Left ventricle myocardium superior (tissue), 1 donor: Measurements from ENCODE around the gene RMP24. TPM values are rescaled to one million over a fixed set of nuclear protein-coding genes. Genes with fewer than 3 reads are reported as not detected.
"Not testable (repeated sequence)": the region's sequence is repeated elsewhere in the genome, so short reads cannot be mapped to it uniquely, and the experiment has no call there.

Experiments
- ATAC-seq: fragments of 200-7000 bp; cut with Tn5 transposase; one replicate; pipeline ENCODE4 v1.9.1; 2020; ENCODE audit warnings: mild to moderate bottlenecking, moderate library complexity
- DNase-seq: peaks from one replicate; pipeline ENCODE4 v3.0.0-alpha.2; 2020
- intact Hi-C: fragments of 100-400 bp; cut with micrococcal nuclease; formaldehyde crosslinking; loops from one replicate; pipeline ENCODE4 v1.11.0; 2022
- microRNA-seq: library from miRNA; unstranded; fragments of <30 nt; microRNA quantifications from one replicate; pipeline ENCODE4 v1.2.0, GENCODE V29; 2020; ENCODE audit warnings: borderline number of aligned reads
- total RNA-seq: library from RNA; stranded (reverse); fragmentation: NEBNext Ultra II Directional; extraction: Animal tissue kit (Norgen Biotek cat#: 25700); gene quantifications from one replicate; pipeline ENCODE4 v1.2.1, GENCODE V29; 2021
- donor health status: DM: no; HTN: yes; CAD: no; lungs with severe emphysema.

Gene RMP24

DNA sequence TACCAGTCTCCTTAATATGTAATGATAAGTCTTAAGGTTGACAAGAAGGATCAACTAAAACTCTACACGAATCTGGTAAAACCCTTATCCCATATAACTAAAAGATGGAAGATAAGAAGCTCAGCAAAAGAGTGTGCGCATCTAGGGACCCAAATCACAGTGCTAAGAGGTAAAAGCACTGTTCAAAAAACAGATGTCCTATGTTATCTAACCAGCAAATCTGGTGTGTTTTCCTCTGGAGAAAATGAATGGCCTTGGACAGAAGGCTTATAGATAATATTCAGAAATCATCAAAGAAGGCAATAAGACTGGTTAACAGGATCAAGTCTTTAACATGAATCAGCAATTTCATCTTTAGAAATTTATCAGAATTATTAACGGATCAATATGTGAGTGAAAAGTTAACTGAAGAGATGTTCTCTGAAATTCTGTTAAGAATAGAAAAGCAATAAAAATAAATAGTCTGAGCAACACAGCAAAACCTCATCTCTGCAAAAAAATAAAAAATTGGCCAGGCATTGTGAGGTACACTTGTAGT, 47.8 kb downstream of the RMP24 start:
- DNase-seq (no peak), ATAC-seq (no peak)
- intact Hi-C loops, result no loop called here

DNA sequence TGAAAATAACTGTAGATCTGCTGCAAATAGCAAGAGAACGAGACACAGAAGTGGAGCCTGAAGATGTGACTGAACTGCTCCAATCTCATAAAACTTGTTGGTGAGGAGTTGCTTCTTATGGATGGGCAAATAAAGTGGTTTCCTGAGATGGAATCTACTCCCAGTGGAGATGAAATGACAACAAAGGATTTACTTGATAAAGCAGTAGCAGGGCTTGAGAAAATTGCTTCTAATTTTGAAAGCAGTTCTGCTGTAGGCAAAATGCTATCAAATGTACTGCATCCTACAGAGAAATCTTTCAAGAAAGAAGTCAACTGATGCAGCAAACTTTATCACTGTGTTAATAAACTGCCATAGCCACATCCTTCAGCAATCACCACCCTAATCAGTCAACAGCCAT, 50.9 kb downstream of the RMP24 start:
- ATAC-seq (no peak), DNase-seq (no peak)
- intact Hi-C loops, result no loop called here

DNA sequence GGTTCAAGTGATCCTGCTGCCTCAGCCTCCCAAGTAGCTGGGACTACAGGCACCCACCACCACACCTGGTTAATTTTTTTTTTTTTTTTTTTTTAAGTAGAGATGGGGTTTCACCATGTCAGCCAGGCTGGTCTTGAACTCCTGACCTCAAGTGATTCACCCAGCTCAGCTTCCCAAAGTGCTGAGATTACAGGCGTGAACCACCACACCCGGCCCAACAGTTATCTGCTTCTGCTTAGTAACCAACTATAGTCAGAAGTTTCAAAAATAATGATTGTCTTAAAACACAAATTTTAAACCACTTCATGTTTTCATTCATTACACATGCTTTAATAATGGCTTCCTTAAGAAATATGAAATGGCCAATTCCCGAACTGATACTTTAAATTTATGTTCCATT, 51.8 kb downstream of the RMP24 start:
- ATAC-seq, DNase-seq, intact Hi-C loops: not testable (repeated sequence)

DNA sequence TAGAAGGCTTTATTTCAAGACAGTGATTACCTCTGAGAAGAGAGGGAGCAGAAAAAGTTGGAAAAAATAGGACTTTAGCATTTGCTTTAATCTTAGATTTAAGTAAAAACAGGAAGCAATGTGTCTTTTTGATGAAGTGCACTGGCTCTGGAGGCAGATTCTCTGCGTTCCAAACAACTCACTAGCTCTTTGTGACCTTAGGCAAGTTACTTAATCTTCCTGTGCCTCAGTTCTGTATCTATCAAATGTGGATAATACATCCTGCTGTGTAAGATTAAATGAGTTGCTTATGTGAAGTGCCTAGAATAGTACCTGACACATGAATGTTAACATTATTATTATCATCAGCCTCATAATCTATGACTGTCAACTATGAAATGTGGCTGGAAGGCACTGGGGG, 52.5 kb downstream of the RMP24 start:
- ATAC-seq (no peak), DNase-seq (no peak)
- intact Hi-C loops, result no loop called here

DNA sequence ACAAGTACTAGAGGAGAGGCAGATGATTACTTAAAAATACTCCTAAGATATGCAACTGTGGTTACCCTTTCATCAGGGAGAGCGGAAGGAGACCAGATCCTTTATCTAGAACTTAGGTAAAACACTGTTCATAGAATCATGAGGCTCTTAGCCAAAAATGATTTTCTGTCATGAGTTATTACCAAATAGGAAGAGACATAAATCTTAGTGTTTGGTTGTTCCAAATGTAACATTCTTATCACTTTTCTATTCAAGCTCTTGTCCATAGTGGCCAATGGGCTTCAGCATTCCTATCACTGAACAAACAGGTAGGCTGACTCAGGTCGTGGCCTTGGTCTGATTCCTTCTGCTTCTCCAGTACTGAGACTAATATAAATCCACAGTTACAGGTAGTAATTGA, 56.4 kb downstream of the RMP24 start:
- DNase-seq, result no peak
- no peak for ATAC-seq
- intact Hi-C loops, result no loop called here

Small RNA genes within 50 kb of the gene (microRNA-seq; reads per million reads assigned to microRNA genes)
- gene MIR3929, result not detected

Other genes with a start within 250 kb of the RMP24 start
- 57.4 TPM for gene RPRD1A, start 94.9 kb downstream of the RMP24 start, total RNA-seq
- 13.4 TPM for gene SLC39A6, start 156.7 kb downstream of the RMP24 start, total RNA-seq
- gene ELP2, start 157.2 kb downstream of the RMP24 start, total RNA-seq, result 59.5 TPM
- gene MOCOS, start 214.8 kb downstream of the RMP24 start, total RNA-seq, result 0.27 TPM